ENCODE results near the gene HCN1.

HCN1 gene

DNA sequence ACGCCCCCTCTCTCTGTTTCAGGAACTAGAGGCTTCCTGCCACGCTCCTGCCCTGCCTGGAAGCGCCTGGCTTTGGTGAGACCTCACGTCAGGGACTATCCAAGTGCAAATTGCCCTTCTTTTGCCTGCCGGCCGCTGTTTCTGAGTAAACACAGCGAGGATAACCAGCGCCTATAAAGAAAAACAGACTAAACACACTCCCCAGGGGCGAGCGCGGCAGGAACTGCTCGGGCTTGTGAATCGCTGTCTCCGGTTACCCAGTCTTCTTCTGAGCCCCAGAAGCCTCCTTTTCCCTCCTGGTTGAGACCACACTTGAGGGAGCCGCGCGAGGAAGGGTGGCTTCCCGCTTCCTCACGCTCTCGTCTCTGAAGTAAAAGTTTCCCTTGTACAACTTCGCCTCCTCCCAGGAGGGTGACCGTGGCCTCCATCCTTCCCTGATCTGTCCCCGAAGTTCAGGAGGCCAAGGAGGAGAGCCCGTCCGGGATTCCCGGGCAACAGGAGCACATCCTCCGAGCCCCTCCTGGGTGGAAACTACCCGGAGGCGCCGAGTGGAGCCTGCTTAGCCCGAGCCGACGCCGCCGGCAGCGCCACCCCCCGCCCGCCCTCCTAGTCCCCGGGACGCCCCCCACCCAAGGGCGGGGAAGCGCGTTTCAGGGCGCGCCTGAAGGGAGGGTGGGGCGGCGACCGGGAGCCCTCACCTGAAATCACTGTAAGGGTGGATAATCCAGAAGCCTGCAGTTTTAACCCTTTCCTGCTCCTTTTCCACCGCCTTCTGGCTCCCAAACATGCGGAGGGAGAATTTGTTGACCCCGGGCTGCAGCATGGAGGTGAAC, 993 bp downstream of the HCN1 start:
- in situ Hi-C loops (cut with HindIII; ENCODE audit: low sequenced_read_pairs): no loop called here
- TF ChIP-seq, protein P1, sequence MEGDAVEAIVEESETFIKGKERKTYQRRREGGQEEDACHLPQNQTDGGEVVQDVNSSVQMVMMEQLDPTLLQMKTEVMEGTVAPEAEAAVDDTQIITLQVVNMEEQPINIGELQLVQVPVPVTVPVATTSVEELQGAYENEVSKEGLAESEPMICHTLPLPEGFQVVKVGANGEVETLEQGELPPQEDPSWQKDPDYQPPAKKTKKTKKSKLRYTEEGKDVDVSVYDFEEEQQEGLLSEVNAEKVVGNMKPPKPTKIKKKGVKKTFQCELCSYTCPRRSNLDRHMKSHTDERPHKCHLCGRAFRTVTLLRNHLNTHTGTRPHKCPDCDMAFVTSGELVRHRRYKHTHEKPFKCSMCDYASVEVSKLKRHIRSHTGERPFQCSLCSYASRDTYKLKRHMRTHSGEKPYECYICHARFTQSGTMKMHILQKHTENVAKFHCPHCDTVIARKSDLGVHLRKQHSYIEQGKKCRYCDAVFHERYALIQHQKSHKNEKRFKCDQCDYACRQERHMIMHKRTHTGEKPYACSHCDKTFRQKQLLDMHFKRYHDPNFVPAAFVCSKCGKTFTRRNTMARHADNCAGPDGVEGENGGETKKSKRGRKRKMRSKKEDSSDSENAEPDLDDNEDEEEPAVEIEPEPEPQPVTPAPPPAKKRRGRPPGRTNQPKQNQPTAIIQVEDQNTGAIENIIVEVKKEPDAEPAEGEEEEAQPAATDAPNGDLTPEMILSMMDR (IDR thresholded peaks at IDR 0.05; ENCODE audit: low read depth, low read length): no peak
- DNase-seq (ENCODE audit: low read depth, low spot score): no peak
- H3K4me3 ChIP-seq (ENCODE audit: low read depth, low read length): no peak overlapping the region

DNA sequence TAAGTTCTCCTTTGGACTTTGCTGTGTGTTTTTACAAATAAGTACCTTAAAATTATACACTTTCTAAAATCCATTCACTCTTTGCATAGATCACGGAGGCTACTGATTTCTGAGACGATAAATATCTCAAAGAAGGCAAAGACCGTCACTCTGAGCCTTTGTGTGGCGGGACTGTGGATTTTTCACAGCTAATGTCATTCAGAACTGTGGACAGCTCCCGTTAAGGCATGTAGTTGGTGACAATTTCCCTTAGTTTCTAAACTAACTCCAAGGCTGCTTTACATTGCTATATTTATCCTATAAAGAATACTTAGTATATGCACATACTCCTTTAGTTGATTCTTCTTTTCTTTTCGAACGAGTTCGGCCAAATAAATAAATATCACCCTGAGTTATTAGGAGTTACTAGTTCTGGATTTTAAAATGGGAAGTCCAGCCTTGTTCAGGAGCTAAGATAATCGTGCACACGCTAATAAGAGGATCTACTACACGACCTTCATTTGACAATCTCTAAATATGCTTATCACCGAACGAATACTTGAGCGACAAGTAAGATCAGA, 1.8 kb downstream of the HCN1 start:
- H3K4me3 ChIP-seq (ENCODE audit: low read depth, low read length): no peak overlapping the region
- TF ChIP-seq, protein P1 (IDR thresholded peaks at IDR 0.05; ENCODE audit: low read depth, low read length): no peak
- in situ Hi-C loops (cut with HindIII; ENCODE audit: low sequenced_read_pairs): no loop called here
- DNase-seq (ENCODE audit: low read depth, low spot score): peak; percentile 1

GRCh38 chr5:45692481-45692880, 3.7 kb downstream of the HCN1 start:
- TF ChIP-seq, protein P1 (IDR thresholded peaks at IDR 0.05; ENCODE audit: low read depth, low read length): no peak
- H3K4me3 ChIP-seq (ENCODE audit: low read depth, low read length): no peak overlapping the region
- in situ Hi-C loops (cut with HindIII; ENCODE audit: low sequenced_read_pairs): no loop called here
- DNase-seq (ENCODE audit: low read depth, low spot score): no peak

DNA sequence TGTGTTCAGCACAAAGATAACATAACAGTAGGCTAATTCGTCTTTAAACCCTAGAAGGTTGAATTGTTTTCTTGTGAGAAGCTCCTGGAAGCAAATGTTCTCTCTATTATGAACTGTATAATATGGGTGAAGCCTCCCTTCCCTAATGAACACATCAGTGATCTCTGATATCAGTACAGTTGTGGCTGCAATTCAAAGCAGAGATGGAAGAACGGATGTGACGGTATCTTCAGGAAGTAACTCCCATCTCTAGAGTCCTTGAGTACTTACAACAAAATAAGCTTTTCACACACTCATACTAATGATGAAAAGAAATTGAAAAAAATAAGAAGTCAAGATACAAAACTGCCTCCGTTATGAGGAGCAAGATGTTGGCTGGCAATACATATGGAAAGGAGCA, 4.5 kb downstream of the HCN1 start:
- TF ChIP-seq, protein P1 (IDR thresholded peaks at IDR 0.05; ENCODE audit: low read depth, low read length): no peak
- H3K4me3 ChIP-seq (ENCODE audit: low read depth, low read length): no peak overlapping the region

DNA sequence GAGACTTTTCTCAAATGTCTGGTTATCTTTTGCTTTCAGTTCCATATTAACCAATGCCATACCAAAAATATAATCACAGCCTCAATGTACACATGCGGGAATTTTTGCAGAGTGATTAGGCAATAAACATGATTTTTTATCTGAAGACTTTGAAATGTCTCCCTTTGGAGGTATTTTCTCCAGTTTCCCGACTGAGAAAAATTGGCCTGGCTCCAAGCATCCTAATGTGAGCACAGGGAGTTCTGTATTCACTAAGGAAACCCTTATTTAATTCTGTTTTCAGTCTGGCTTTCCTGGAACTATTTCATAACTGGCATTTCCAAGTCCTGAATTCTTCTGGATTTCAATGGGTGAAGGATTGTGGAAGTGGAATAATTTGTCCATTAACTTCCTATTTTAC, 8.5 kb downstream of the HCN1 start:
- in situ Hi-C loops (cut with HindIII; ENCODE audit: low sequenced_read_pairs): no loop called here
- TF ChIP-seq, protein P1 (IDR thresholded peaks at IDR 0.05; ENCODE audit: low read depth, low read length): no peak
- DNase-seq (ENCODE audit: low read depth, low spot score): no peak
- H3K4me3 ChIP-seq (ENCODE audit: low read depth, low read length): no peak overlapping the region

More for the DNA sequence above, 4.5 kb downstream of the HCN1 start:
- no peak for DNase-seq (ENCODE audit: low read depth, low spot score)
- in situ Hi-C loops (cut with HindIII; ENCODE audit: low sequenced_read_pairs): no loop called here

GRCh38 chr5:45686620-45687019, 9.6 kb downstream of the HCN1 start:
- TF ChIP-seq, protein P1 (IDR thresholded peaks at IDR 0.05; ENCODE audit: low read depth, low read length): no peak
- H3K4me3 ChIP-seq (ENCODE audit: low read depth, low read length): no peak overlapping the region
- in situ Hi-C loops (cut with HindIII; ENCODE audit: low sequenced_read_pairs): no loop called here
- DNase-seq (ENCODE audit: low read depth, low spot score): no peak
